Subcutaneous abdominal adipose tissue (tissue), 5 donors: ENCODE results near the gene TANK.
"Not testable (repeated sequence)": the region's sequence is repeated elsewhere in the genome, so short reads cannot be mapped to it uniquely, and the experiment has no call there.

Source experiments
- H3K27ac ChIP-seq: one replicate; pipeline ENCODE4 v1.7.0; 2013; ENCODE audit warnings: low read depth, mild to moderate bottlenecking, inconsistent platforms, low read length, moderate library complexity
- H3K27me3 ChIP-seq, 5 donors: one replicate each; pipeline ENCODE4 v1.7.0; 2013; ENCODE audit warnings: low read length in 5 of 5, inconsistent platforms in 1 of 5; ENCODE audit not compliant: control insufficient read depth in 5 of 5, insufficient read depth in 4 of 5
- H3K36me3 ChIP-seq, 5 donors: one replicate each; pipeline ENCODE4 v1.7.0; 2013; ENCODE audit warnings: low read length in 5 of 5; ENCODE audit not compliant: control insufficient read depth in 5 of 5, insufficient read depth in 5 of 5
- H3K4me1 ChIP-seq, 5 donors: one replicate each; pipeline ENCODE4 v1.7.0; 2013; ENCODE audit warnings: low read length in 5 of 5, mild to moderate bottlenecking in 3 of 5, moderate library complexity in 1 of 5; ENCODE audit not compliant: control insufficient read depth in 5 of 5, insufficient read depth in 5 of 5
- H3K4me3 ChIP-seq, 5 donors: one replicate each; pipeline ENCODE4 v1.7.0; 2013; ENCODE audit warnings: low read length in 5 of 5, low read depth in 1 of 5
- H3K9ac ChIP-seq, 5 donors: one replicate each; pipeline ENCODE4 v1.7.0; 2013; ENCODE audit warnings: low read length in 5 of 5, mild to moderate bottlenecking in 4 of 5, moderate library complexity in 3 of 5
- H3K9me3 ChIP-seq, 5 donors: one replicate each; pipeline ENCODE4 v1.7.0; 2013; ENCODE audit warnings: low read length in 5 of 5; ENCODE audit not compliant: control insufficient read depth in 5 of 5
- donor health status: healthy.
- donor health status: healthy.
- donor health status: healthy.
- donor health status: healthy.
- donor health status: healthy.

TANK gene

GRCh38 chr2:161250864-161251436, 90.7 kb downstream of the TANK start:
- H3K9me3 ChIP-seq, result no peaks in the 10 kb centered on the region
- H3K4me3 ChIP-seq, result no peak overlapping the region
- H3K27me3 ChIP-seq, result peaks cover 0 to 6% (median 3%) of the 10 kb centered on the region in 5 donors
- no peaks in the 10 kb centered on the region for H3K4me1 ChIP-seq
- no peak overlapping the region for H3K27ac ChIP-seq
- H3K36me3 ChIP-seq, result no peaks in the 10 kb centered on the region
- no peak overlapping the region for H3K9ac ChIP-seq

GRCh38 chr2:161257123-161257952, 97.1 kb downstream of the TANK start:
- H3K36me3 ChIP-seq, result no peaks in the 10 kb centered on the region
- no peak overlapping the region for H3K4me3 ChIP-seq
- H3K9me3 ChIP-seq, result no peaks in the 10 kb centered on the region
- H3K4me1 ChIP-seq, result no peaks in the 10 kb centered on the region
- H3K27me3 ChIP-seq, result no peaks in the 10 kb centered on the region
- H3K27ac ChIP-seq, result no peak overlapping the region
- H3K9ac ChIP-seq, result no peak overlapping the region

GRCh38 chr2:161265874-161266273, 105.6 kb downstream of the TANK start:
- Histone ChIP-seq H3K4me1 (no peaks in the 10 kb centered on the region), H3K27ac (no peak overlapping the region), H3K27me3 (no peaks in the 10 kb centered on the region), H3K4me3 (no peak overlapping the region), H3K9me3 (no peaks in the 10 kb centered on the region), H3K36me3 (no peaks in the 10 kb centered on the region), H3K9ac (no peak overlapping the region)

- Histone ChIP-seq H3K36me3 (no peaks in the 10 kb centered on the region), H3K4me1 (no peaks in the 10 kb centered on the region), H3K27ac (no peak overlapping the region), H3K9ac (no peak overlapping the region), H3K4me3 (no peak overlapping the region), H3K9me3 (peaks cover 0 to 6% (median 0%) of the 10 kb centered on the region in 5 donors), H3K27me3 (no peaks in the 10 kb centered on the region)
These were observed 108.9 kb downstream of the TANK start for GRCh38 chr2:161269111-161269510.

GRCh38 chr2:161273038-161273760, 113.0 kb downstream of the TANK start:
- Histone ChIP-seq H3K4me3 (no peak overlapping the region), H3K9ac (no peak overlapping the region), H3K36me3 (no peaks in the 10 kb centered on the region), H3K4me1 (no peaks in the 10 kb centered on the region), H3K9me3 (peaks cover 0 to 6% (median 0%) of the 10 kb centered on the region in 5 donors), H3K27me3 (no peaks in the 10 kb centered on the region), H3K27ac (no peak overlapping the region)

GRCh38 chr2:161278564-161279229, 118.5 kb downstream of the TANK start:
- not testable (repeated sequence) for H3K9me3 ChIP-seq, H3K4me3 ChIP-seq, H3K36me3 ChIP-seq, H3K27ac ChIP-seq, H3K27me3 ChIP-seq, H3K4me1 ChIP-seq, H3K9ac ChIP-seq

- H3K27me3 ChIP-seq, H3K9me3 ChIP-seq: not testable (repeated sequence)
These were observed 119.1 kb downstream of the TANK start for GRCh38 chr2:161279230-161279815.

GRCh38 chr2:161280906-161281323, 120.7 kb downstream of the TANK start:
- H3K27me3 ChIP-seq, H3K4me1 ChIP-seq, H3K9me3 ChIP-seq, H3K4me3 ChIP-seq, H3K36me3 ChIP-seq, H3K9ac ChIP-seq, H3K27ac ChIP-seq: not testable (repeated sequence)

More at GRCh38 chr2:161279230-161279815, 119.1 kb downstream of the TANK start:
- not testable (repeated sequence) for H3K27ac ChIP-seq, H3K9ac ChIP-seq, H3K4me3 ChIP-seq, H3K4me1 ChIP-seq, H3K36me3 ChIP-seq

- H3K9ac ChIP-seq, H3K27me3 ChIP-seq, H3K36me3 ChIP-seq, H3K27ac ChIP-seq, H3K4me1 ChIP-seq, H3K4me3 ChIP-seq: not testable (repeated sequence)
- H3K9me3 ChIP-seq, result peaks cover 0 to 10% (median 0%) of the 10 kb centered on the region in 5 donors
These were observed 121.5 kb downstream of the TANK start for GRCh38 chr2:161281615-161282310.
